AG09319 (cell line): ENCODE results near the gene BCAS3.
"Not testable (repeated sequence)": the region's sequence is repeated elsewhere in the genome, so short reads cannot be mapped to it uniquely, and the experiment has no call there.

Source experiments
- DNase-seq: peaks from one replicate; pipeline ENCODE4 v3.0.0-alpha.2; 2010; ENCODE audit warnings: low read depth; ENCODE audit errors: extremely low read depth
- TF ChIP-seq, protein P1 (sequence below): IDR thresholded peaks from 2 replicates; pipeline ENCODE4 v1.5.1; 2011; ENCODE audit warnings: low read depth, mild to moderate bottlenecking, inconsistent platforms, low read length, moderate library complexity

The BCAS3 gene

DNA sequence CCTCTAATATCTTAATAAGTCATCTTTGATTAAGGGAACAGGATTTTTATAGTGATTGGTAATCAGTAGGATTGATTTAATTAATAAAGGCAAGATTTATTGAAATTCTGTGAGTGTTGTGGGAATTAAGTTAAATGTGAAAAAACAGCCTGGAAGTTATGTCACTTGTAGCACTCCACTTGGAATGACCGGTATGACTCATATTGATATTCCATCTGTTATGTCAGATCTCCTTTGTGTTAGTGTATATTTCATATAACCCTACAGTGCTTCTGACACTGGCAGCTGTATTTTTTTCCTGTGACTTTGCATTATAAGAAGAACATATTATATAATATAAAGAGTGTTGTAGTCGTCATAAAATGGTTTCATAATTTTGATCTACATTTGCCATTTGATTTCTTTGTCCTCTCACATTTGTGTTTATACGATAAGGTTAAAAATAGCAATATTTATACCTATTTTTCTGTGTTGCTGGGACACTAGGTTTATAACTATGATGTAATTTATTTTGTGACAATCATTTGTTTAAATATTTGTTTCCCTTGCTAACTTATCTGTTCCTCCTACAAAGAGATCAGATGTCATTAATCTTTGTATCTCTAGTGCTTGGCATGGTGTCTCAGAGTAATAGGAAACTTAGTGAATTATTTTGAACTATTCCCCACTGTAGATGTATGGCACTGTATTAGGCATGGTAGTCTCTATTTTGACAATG is 249.0 kb downstream of the BCAS3 start:
- TF ChIP-seq, protein P1, sequence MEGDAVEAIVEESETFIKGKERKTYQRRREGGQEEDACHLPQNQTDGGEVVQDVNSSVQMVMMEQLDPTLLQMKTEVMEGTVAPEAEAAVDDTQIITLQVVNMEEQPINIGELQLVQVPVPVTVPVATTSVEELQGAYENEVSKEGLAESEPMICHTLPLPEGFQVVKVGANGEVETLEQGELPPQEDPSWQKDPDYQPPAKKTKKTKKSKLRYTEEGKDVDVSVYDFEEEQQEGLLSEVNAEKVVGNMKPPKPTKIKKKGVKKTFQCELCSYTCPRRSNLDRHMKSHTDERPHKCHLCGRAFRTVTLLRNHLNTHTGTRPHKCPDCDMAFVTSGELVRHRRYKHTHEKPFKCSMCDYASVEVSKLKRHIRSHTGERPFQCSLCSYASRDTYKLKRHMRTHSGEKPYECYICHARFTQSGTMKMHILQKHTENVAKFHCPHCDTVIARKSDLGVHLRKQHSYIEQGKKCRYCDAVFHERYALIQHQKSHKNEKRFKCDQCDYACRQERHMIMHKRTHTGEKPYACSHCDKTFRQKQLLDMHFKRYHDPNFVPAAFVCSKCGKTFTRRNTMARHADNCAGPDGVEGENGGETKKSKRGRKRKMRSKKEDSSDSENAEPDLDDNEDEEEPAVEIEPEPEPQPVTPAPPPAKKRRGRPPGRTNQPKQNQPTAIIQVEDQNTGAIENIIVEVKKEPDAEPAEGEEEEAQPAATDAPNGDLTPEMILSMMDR, result no peak
- DNase-seq, result no peak

DNA sequence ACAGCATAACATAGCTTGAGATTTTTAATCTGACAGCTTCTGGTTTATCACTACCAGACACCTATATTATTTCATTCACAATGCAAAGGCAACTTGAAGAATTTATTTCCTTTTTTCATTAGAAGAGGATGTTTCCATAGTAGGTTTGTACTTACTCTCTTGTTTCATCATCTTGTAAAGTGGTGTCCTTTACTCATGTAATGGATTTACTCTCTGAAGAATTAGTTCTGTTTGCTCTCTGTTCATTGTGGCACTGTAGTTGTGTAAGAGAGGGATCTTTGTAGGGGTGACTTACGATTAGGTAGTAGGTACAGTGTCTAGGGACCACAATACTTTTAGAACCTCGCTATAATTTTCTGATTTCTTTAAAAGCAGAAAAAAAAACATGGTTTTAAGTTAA is 256.1 kb downstream of the BCAS3 start:
- DNase-seq, result no peak
- TF ChIP-seq, protein P1, result no peak

DNA sequence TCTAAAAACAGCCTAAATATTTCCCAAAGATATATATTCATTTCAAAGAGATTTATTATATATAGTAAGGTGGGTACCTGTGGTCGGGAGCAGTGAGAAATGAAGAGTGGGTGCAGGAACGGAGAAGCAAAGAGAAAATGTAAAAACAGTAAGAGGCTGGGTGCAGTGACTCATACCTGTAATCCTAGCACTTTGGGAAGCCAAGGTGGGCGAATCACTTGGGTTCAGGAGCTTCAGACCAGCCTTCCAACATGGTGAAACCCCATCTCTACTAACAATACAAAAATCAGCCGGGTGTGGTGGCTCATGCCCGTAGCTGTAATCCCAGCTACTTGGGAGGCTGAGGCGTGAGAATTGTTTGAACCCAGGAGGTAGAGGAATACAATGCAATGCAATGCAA is 257.1 kb downstream of the BCAS3 start:
- TF ChIP-seq, protein P1, result no peak
- no peak for DNase-seq

DNA sequence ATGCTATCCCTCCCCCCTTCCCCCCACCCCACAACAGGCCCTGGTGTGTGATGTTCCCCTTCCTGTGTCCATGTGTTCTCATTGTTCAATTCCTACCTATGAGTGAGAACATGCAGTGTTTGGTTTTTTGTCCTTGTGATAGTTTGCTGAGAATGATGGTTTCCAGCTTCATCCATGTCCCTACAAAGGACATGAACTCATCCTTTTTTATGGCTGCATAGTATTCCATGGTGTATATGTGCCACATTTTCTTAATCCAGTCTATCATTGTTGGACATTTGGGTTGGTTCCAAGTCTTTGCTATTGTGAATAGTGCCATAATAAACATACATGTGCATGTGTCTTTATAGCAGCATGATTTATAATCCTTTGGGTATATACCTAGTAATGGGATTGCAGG is 258.3 kb downstream of the BCAS3 start:
- DNase-seq, result not testable (repeated sequence)

DNA sequence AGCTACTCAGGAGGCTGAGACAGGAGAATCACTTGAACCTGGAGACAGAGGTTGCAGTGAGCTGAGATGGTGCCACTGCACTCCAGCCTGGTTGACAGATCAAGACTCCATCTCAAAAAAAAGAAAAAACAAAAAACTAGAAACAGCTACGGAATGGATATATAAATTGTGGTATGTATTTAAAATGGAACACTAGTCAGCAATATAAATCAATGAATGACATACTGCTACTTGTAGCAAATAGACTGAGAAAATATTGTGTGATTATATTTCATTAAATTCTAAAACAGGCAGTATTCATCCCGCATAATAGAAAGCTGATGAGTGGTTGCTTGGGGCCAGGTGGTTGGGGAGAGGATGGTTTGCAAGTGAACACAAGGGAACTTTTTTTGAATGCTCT is 261.7 kb downstream of the BCAS3 start:
- TF ChIP-seq, protein P1, result no peak

DNA sequence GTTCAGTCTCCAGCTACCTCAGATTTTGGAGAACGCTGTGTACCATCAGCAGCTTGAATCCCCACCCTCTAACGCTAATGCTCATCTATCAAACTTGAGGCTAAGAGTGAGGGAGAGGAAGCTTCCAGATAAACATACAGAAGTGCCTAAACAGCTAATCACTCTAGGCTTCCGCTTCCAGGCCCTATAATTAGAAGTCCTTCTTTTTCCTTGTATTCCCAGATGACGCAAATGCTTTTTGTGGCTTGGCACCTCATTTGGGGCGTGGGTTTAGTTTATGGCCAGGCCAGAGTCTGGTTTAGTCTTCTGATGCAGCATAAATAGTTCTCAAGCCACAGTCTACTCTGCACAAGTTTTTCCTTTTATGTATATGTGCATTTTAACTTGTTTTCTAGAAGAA is 263.4 kb downstream of the BCAS3 start:
- TF ChIP-seq, protein P1, result no peak
- DNase-seq, result peak; percentile 72

More for the DNA sequence above, 261.7 kb downstream of the BCAS3 start:
- no peak for DNase-seq

DNA sequence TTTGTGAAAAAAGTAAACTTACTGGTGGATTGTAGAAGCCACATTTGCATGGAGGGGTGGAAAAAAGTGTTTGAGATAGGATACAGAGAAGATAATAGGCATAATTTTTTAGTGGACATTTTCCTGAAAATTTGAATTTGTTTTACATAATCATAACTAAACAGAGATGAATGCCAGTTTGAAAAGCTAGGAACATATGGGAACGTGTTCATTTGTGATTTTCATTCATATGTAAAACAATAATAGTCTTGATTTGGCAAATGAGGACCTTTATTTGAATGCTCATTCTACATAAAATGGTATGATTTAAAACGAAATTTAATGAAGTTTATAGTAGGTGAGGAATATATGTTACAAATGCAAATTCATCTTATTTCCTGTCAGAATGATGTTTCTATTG is 263.9 kb downstream of the BCAS3 start:
- DNase-seq, result no peak
- TF ChIP-seq, protein P1, result no peak

DNA sequence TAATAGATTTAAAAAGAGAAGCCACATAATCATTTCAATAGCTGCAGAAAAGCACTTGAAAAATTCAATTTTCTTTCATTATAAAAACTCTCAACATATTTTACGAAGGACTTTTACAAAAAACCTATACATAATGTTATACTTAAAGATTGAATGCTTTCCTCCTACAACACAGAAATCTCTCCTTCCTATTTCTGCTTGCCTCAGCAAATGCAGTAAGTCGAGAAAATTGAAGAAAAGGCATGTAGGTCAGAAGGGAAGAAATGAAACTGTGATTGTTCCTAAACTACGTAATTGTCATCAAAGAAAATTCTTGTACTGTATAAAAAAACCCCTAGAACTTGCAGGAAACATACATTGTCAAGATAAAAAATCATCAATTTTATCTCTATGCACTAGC is 267.1 kb downstream of the BCAS3 start:
- DNase-seq, result no peak
- TF ChIP-seq, protein P1, result no peak
